Spleen (tissue), 13 donors: Measurements from ENCODE around the gene NR2F6. TPM values are rescaled to one million over a fixed set of nuclear protein-coding genes. Genes with fewer than 3 reads are reported as not detected.

ENCODE experiments used
- DNase-seq: peaks from one replicate; pipeline ENCODE4 v3.0.0-alpha.2; 2020
- H3K27ac ChIP-seq, 8 donors: fragments of 200-600 bp; sonication (generic) in 7 of 8; 1 replicate in 4 of 8; 2 replicates in 4 of 8; pipeline versions ENCODE4 v1.5.0 to v1.8.0; 2016 to 2021; ENCODE audit warnings: inconsistent platforms in 4 of 8, mild to moderate bottlenecking in 4 of 8, moderate library complexity in 1 of 8
- H3K27me3 ChIP-seq, 7 donors: fragments of 200-600 bp; sonication (generic) in 6 of 7; replicated peaks in 1 of 7; 1 replicate in 4 of 7; 2 replicates in 3 of 7; pipeline versions ENCODE4 v1.5.0 to v1.8.0; 2016 to 2021; ENCODE audit warnings: inconsistent platforms in 3 of 7, mild to moderate bottlenecking in 1 of 7
- H3K36me3 ChIP-seq, 6 donors: fragments of 200-600 bp; sonication (generic) in 5 of 6; 1 replicate in 4 of 6; 2 replicates in 2 of 6; pipeline versions ENCODE4 v1.5.0 to v1.8.0; 2016 to 2021; ENCODE audit warnings: inconsistent platforms in 2 of 6
- H3K4me1 ChIP-seq, 6 donors: fragments of 200-600 bp; sonication (generic) in 5 of 6; 1 replicate in 3 of 6; 2 replicates in 3 of 6; pipeline versions ENCODE4 v1.5.0 to v1.8.0; 2016 to 2021; ENCODE audit warnings: inconsistent platforms in 3 of 6
- H3K4me3 ChIP-seq, 8 donors: fragments of 200-600 bp; sonication (generic) in 7 of 8; 1 replicate in 4 of 8; 2 replicates in 4 of 8; pipeline versions ENCODE4 v1.5.0 to v1.8.0; 2016 to 2021; ENCODE audit warnings: inconsistent platforms in 4 of 8, mild to moderate bottlenecking in 4 of 8, moderate library complexity in 2 of 8
- H3K9me3 ChIP-seq, 8 donors: fragments of 200-600 bp; sonication (generic) in 7 of 8; 1 replicate in 4 of 8; 2 replicates in 4 of 8; pipeline versions ENCODE4 v1.5.0 to v1.8.0; 2016 to 2021; ENCODE audit warnings: inconsistent platforms in 4 of 8
- CTCF ChIP-seq, 11 experiments: fragments of 200-600 bp in 7 of 11; fragments of 450-650 bp in 4 of 11; sonication (generic) in 4 of 11; IDR thresholded peaks in 8 of 11; conservative IDR thresholded peaks in 3 of 11; 1 replicate in 7 of 11; 2 replicates in 4 of 11; pipeline versions ENCODE4 v1.4.0 to v1.8.0; 2016 to 2021; ENCODE audit warnings: antibody characterized with exemption in 11 of 11, inconsistent platforms in 4 of 11, mild to moderate bottlenecking in 1 of 11
- POLR2A ChIP-seq, 3 donors: fragments of 450-650 bp; IDR thresholded peaks; one replicate each; pipeline ENCODE4 v1.5.1; 2017; ENCODE audit warnings: antibody characterized with exemption in 3 of 3, mild to moderate bottlenecking in 1 of 3
- POLR2AphosphoS5 ChIP-seq, 3 donors: sonication (generic); formaldehyde crosslinking; IDR thresholded peaks; one replicate each; pipeline ENCODE4 v1.5.1; 2017; ENCODE audit warnings: antibody characterized with exemption in 3 of 3
- WGBS, 5 donors: extraction: QIAGEN DNeasy Blood & Tissue Kit in 3 of 5; methylation state at CpG; one replicate each; pipeline versions ENCODE4 v1.1.5 to v1.1.7; 2013 to 2018; 5-methylcytosine and 5-hydroxymethylcytosine counted together
- intact Hi-C: fragments of 100-400 bp; cut with DNase I; formaldehyde crosslinking; loops from one replicate; pipeline ENCODE4 v1.15.0; 2023; ENCODE audit warnings: low total_unique reads
- long read RNA-seq, 2 donors: transcript quantifications; one replicate each; lab custom pipeline, GENCODE V29; 2026
- polyA plus RNA-seq, 3 donors: library from polyadenylated mRNA; stranded (reverse); fragments of 200-250 nt; gene quantifications; one replicate each; pipeline ENCODE4 v1.2.1, GENCODE V29; 2013
- total RNA-seq, 7 donors: library from RNA; depleted of rRNA in 3 of 7; stranded (reverse); fragments of >200 nt in 3 of 7; fragmentation: NEBNext Ultra II Directional in 4 of 7; extraction: Animal tissue kit (Norgen Biotek cat#: 25700) in 4 of 7; gene quantifications; one replicate each; pipeline versions ENCODE4 v1.1.0 to v1.2.1, GENCODE V29; 2016 to 2021
- donor health status: healthy with polysubstance abuse.
- donor health status: DM: no; HTN: no; CAD: no; lungs with moderate emphysema.
- donor health status: DM: no; HTN: no; CAD: no.
- donor health status: Bipolar disorder and iron deficiency.
- donor health status: healthy.
- donor health status: DM: no; HTN: no; CAD: no.
- donor health status: DM: yes; HTN: yes; CAD: no.

The NR2F6 gene
- 10 to 100 TPM; 11.6 to 15.0 (median 14.5) TPM for total RNA-seq
- 10 to 100 TPM in 1 of 3 donors, 1 to 10 TPM in 2; 6.6 to 11.9 (median 7.8) TPM for polyA plus RNA-seq
- long read RNA-seq, donor 1, transcript NR2F6-201 (4 exons, 2,404 nt): major isoform, 11 of 22 reads
- long read RNA-seq, donor 1, partial matches to known transcripts: 11 of 22 reads
- long read RNA-seq, donor 1, other reads (novel, unspliced or antisense): 0 of 22 reads
- long read RNA-seq, donor 2, transcript NR2F6-201 (4 exons, 2,404 nt): major isoform, 8 of 17 reads
- long read RNA-seq, donor 2, partial matches to known transcripts: 9 of 17 reads
- long read RNA-seq, donor 2, other reads (novel, unspliced or antisense): 0 of 17 reads

GRCh38 chr19:17245535-17245984 is at the start of gene NR2F6:
Gene NR2F6, minus strand, starts transcription at chr19:17245919. Its CDS starts 699 bp downstream, at chr19:17245220.
- Histone ChIP-seq H3K27me3 (peaks cover 0 to 18% (median 0%) of the 10 kb centered on the region in 7 donors), H3K9me3 (no peaks in the 10 kb centered on the region), H3K4me3 (peak within 1 kb of the TSS; percentile 51 to 93 (median 66)), H3K27ac (peak within 1 kb of the TSS; percentile 42 to 84 (median 72)), H3K36me3 (peaks cover 0 to 3% (median 0%) of the 10 kb centered on the region in 6 donors), H3K4me1 (peaks cover 10 to 55% (median 36%) of the 10 kb centered on the region in 6 donors)
- intact Hi-C loops: no loop called here
- DNase-seq: no peak
- no peak for TF ChIP-seq POLR2A (IDR thresholded peaks at IDR 0.05)
- TF ChIP-seq CTCF (IDR thresholded peaks at IDR 0.05 in 8 of 11, conservative IDR thresholded peaks at IDR 0.05 in 3 of 11): no peak
- TF ChIP-seq POLR2AphosphoS5 (IDR thresholded peaks at IDR 0.05): peak; percentile 67 to 71 (median 70)
- WGBS, 5 donors: 0 to 1% (median 0%) methylated on average over 1 to 72 of the region's 72 CpGs; no CpG with 5 or more reads in 1 of the 5 donors

GRCh38 chr19:17294051-17294891 is 48.6 kb upstream of the NR2F6 start:
- H3K27me3 ChIP-seq: no peaks in the 10 kb centered on the region
- H3K4me1 ChIP-seq: peaks cover 0 to 46% (median 16%) of the 10 kb centered on the region in 6 donors
- no peak overlapping the region for H3K27ac ChIP-seq
- TF ChIP-seq POLR2AphosphoS5 (IDR thresholded peaks at IDR 0.05): peak in 1 of 3 donors; percentile 7
- TF ChIP-seq CTCF (IDR thresholded peaks at IDR 0.05 in 8 of 11, conservative IDR thresholded peaks at IDR 0.05 in 3 of 11): no peak
- 78 to 87% (median 87%) methylated on average over 35 to 48 of the region's 48 CpGs for WGBS, 5 donors
- peaks cover 0 to 24% (median 3%) of the 10 kb centered on the region in 6 donors for H3K36me3 ChIP-seq
- no peak overlapping the region for H3K4me3 ChIP-seq
- DNase-seq: peak; percentile 78
- intact Hi-C loops: loop anchor here (5.0 kb wide), 1 partner anchor 93 kb away; no protein-coding TSS in a partner anchor
- peaks cover 0 to 8% (median 7%) of the 10 kb centered on the region in 8 donors for H3K9me3 ChIP-seq

GRCh38 chr19:17293605-17294004 is 47.9 kb upstream of the NR2F6 start:
- intact Hi-C loops: loop anchor here (5.0 kb wide), 1 partner anchor 94 kb away; no protein-coding TSS in a partner anchor
- Histone ChIP-seq H3K27me3 (peaks cover 0 to 6% (median 0%) of the 10 kb centered on the region in 7 donors), H3K4me3 (no peak overlapping the region), H3K27ac (no peak overlapping the region), H3K9me3 (peaks cover 0 to 8% (median 7%) of the 10 kb centered on the region in 8 donors), H3K4me1 (peaks cover 0 to 49% (median 16%) of the 10 kb centered on the region in 6 donors), H3K36me3 (peaks cover 0 to 19% (median 3%) of the 10 kb centered on the region in 6 donors)
- TF ChIP-seq CTCF (IDR thresholded peaks at IDR 0.05 in 8 of 11, conservative IDR thresholded peaks at IDR 0.05 in 3 of 11) (peak in 1 of 11 experiments; percentile 1), POLR2AphosphoS5 (IDR thresholded peaks at IDR 0.05) (no peak)
- 87 to 92% (median 90%) methylated on average over 14 of the region's 14 CpGs for WGBS, 5 donors
- DNase-seq: no peak
